GM18508 (cell line): ENCODE data around the gene ATXN7L1.

Experiments used
- ATAC-seq: cut with Tn5 transposase; IDR thresholded peaks from one replicate; pipeline ENCODE4 v1.9.1; 2021; ENCODE audit warnings: moderate number of reproducible peaks; ENCODE audit not compliant: insufficient read depth, unreplicated experiment

Gene ATXN7L1

DNA sequence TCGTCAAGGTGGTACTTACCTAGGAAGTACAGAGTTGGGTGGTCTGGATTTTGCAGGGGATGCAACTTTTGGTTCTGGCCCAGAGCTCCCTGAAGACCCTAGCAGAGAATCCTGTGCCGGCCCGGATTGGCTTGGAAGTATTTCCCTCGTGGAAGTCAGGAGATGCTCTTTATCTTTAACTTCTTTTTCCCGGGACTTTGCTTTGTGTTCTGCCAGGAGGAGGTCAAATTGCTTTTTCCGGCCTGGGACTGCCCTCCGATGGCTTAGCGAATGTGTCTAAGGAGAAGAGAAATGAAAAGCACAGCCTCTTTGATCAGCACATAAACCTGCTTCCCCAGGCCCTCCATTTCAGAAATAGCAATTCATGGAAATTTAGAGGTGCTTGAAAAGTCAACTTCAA is 238.1 kb downstream of the ATXN7L1 start:
- no peak for ATAC-seq

DNA sequence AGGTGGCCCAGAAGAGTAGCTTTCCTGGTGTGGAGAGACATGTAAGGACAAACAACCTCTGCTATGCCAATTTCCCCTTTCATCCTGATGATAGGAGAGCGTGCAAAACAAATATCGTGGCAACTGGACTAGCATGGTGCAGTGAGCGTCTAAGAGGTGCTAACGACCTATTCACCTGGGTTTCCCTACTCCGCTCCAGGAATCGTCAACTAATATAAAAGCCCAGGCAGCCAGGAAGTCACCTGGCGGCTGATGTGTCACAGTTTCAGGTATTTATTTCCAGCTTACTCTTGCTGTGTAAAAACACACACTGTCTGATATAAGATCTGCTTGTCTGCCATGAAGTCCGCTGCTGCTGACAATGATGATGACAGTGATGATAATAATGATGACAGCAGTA is 238.6 kb downstream of the ATXN7L1 start:
- ATAC-seq = no peak

DNA sequence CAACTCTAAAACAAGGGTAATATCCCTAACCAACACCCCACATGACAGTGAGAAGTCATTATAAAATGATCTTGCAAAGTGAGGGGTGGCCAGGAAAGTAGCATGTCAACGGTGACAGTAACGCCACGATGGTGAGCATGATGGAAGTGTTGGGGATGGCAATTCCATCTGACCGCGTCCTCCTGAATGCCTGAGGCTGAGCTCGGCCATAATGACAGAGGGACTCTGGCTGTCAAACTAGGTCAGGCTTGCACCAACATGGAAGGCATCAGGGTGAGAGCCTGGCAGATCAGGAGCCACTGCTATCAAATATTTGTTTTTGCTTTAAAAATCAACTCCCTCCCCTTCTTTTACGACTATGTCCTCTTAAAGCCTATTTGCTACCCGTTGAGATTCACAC is 239.4 kb downstream of the ATXN7L1 start:
- no peak for ATAC-seq

DNA sequence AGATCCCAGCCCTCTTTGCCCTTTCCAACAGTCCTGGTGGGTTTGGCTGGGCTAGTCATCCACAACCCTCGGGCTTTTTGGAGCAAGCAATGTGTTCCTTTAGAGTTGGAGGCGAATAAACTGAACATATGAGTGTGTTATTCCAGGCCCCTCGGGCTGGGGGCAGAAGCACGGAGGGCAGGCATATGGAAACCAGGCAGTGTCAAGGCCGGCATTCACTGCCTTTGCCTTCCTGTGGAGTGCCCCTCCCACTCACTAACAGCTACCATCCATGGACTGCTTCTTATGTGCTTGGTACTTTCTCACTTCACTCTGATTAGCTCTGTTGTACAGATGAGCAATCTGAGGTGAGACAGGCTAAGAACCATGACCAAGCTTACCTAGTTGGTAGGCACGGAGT is 241.2 kb downstream of the ATXN7L1 start:
- ATAC-seq = no peak

DNA sequence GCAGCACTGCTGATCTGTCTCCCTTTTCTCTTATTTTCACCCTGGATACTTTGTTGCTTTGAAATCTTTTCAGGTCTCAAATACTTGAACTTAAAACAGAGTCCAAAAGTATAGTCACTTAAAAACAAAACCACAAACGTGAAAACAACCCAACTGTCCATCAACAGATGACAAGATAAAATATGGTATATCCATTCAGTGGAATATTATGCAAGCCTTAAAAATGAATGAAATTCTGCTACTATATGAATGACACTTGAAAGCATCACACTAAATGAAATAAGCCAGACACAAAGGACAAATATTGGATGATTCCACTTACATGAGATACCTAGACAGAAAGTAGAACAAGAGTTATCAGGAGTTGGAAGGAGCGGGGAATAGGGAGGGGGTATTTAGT is 250.4 kb downstream of the ATXN7L1 start:
- no peak for ATAC-seq

DNA sequence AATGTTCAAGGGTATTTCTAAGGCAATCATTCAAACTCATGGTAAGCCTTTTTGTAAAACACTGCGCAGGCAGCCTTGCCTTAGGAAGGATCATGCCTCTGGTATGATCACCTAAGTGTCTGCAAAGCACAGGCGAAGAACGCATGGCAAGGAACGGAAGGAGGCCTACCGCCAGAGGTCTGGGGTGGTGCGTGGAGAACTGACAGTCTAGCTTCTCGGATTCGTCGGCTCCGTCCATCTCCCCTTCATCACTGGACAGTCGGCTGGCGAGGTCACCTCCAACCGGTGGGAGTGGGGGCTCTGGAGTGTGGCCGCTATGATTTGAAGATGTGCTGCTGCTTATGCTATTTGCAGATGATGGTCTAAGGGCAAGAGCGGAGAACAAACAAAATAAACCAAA is 252.5 kb downstream of the ATXN7L1 start:
- no peak for ATAC-seq

DNA sequence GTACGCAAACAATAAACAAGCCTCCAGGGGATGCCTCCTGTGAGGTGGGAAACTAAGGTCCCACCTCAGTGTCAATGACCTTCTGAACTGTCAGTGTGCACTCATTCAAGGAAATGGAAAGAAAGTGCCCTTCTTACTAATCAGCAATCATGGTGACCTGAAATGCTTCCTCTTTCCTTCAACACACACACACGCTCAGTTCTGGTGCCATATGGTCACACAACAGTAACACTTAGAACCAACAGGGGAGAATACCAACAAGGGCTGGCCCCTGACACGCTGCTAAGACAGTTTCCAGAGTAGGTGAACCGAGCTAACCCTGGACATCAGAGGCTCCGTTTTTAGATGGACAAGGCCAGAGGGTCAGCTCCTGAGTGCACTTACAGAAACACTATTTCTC is 253.0 kb downstream of the ATXN7L1 start:
- no peak for ATAC-seq

DNA sequence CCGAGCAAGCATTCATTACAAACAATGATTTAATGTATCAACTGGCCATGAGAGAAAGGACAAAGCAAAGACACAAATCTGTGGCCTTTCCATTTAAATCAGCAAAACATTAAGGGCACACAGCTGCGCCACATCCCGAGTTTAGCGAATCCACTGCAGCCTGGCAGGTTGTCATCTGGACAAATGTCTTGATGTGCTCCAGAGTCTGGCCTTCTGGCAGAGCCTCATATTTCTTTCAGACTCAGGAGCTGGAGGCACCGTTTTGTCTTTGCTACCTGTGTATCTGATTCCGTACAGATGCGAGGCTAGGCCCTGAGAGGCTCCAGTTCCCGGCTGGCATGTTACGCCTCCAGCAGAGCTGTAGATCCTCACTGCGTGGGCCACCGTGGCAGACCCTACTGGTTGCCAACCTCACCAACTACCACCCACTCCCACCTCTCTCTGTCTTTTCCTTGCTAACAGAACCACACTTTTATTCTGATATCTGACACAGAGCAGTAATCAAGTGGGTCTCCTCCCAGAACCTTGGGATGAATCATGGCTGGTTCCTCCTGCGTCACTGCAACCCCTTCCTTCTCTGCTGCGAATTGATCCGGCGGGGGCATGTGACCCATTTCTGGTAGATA is 254.2 kb downstream of the ATXN7L1 start:
- ATAC-seq = no peak

DNA sequence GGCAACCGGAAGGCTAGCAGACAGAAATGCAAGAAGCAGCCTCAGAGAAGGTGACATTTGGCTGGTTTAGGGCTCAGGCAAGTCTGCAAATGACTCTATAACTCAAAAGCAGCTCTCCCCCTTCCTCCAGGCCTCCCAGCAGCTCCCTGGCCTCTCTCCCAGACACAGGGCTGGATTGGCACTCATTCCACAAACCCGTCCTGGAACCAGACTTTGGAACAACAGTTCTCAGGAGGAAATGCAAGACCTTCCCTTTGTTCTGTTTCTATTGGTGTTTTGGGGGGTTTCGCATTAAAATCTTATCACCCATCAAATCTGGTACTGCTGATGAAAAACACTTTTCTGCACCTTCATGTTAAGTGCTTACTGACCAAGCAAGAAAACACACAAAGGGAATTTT is 254.8 kb downstream of the ATXN7L1 start:
- ATAC-seq = no peak

DNA sequence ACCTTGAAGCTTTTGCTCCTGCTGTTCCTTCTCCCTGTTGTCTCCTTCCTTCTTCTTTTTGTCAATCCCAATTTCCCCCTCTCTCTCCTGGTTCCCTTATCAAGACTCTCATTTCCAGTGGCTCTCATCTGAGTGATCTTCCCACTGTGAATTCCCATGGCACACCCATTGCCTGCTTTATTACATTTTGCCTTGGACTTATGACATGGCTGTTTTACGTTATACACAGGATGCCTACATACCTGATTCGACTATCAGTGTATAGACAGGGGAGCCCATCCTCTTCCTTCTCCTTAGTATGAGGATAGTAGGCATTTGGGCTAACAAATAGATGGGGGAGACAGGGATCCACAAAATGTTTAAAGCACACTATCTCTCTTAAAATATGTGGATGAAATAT is 255.2 kb downstream of the ATXN7L1 start:
- no peak for ATAC-seq

DNA sequence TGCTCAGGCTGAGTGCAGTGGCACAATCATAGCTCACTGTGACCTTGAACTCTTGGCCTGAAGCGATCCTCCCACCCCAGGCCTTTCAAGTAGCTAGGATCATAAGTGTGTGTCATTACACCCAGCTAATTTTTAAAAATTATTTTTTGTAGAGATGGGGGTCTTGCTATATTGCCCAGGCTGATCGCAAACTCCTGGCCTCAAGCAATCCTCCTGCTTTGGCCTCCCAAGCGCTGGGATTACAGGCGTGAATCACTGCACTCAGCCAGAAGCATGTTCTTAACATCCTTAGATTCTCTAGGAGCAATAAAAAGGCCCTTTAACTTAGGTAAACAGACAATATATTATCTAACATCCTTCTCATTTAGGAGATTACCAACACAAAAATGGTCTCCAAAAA is 256.8 kb downstream of the ATXN7L1 start:
- no peak for ATAC-seq

DNA sequence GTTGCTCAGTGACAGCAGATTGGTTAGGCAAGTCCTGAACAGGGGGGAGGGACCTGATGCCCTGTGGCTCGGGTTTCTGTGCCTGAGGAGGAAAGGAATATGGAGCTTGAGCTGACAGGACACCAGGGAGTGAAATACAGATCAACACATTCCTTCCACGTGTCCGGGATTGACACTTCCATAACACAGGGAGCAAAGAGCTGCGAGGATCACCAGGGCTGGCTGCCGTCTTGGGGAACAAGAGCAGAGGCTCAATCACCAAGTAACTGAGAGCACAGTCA is 258.4 kb downstream of the ATXN7L1 start:
- no peak for ATAC-seq

DNA sequence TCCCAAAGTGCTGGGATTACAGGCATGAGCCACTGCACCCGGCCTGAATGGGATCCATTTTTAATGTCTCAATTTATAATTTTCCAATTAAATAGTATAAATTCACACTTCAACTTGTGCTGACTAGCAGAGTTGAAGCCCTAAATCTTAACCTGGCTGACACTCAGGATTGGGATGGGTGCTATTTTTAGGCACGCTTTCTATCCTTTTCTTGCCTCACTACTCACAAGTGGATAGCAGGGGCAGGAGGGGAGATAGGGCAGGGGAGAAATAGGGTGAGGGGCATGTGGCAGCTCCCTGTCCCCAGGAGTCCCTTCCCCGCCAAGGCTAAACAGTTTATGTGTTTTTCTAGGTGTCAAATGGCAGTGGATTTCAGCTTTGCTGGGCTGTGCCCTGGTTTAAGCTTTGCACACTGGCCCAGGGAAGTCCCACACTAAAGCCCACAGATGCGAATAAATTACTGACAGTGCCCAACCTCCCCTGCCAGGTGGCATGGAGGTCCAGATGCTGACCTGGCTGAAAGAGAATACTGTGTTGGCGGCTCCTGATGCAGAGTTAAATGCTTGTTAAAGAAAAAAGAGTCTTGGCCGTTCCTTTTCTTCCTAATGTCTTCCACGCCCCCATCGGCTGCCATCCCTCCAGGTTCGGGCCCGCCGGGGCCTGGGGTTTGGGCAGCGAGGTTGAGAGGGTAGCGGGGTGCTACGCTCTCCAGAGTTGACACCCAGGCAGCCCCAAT is 259.0 kb downstream of the ATXN7L1 start:
- ATAC-seq = no peak

DNA sequence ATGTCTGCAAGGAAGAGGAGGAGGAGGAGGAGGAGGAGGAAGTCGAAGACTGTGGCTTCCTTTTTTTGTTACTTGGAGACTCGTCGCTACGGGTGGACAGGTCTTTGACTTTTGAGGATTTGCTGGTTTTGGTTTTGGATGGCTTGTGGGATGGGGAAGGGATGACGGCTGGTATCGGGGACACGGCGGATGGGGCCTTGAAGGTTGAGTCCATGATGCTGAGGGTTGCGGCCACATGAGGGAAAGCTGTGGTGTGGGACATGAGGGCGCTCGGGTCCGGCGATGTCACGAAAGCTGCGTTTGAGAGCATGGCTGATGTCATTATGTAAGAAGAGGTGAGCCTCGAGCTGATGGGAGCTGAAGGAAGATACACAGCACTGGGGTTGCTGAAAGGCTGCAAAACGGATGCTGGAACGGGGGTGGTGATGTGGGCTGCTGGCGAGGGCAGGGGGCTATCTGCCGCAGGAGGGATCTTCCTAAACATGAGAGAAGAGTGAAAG is 262.0 kb downstream of the ATXN7L1 start:
- ATAC-seq = no peak

DNA sequence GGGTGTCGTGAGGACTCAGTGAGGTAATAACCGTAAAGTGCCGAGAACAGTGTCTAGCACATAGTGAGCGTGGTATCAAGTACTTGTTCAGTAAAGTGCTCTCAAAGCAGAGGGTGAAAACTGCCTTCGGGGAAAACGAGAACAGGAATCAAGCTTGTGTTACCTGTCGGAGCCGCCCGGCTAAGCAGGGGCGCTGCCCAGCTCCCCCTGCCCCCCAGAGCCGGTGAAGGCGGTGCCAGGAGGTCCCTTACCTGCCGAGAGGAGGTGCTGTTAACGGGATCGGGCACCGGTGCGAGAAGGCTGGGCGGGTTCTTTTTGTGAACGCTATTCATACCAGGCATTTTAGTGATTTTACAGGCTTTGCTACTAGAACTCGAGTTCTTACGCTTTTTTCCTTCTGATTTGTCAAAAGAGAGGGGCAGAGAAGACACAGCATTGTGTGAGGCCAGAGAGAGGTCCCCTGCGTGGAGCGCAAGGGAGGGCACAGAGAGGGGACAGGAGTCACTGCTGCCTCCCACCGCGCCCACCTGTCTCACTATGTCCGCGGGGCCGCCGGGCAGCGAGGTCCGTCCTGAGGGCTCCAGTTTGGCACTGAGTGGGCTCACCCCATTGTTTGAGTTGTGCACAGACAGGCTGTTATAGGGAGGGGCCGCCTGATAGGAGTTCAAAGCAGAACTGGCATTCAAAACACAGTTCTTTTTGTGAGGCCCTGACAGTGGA is 262.6 kb downstream of the ATXN7L1 start:
- no peak for ATAC-seq

DNA sequence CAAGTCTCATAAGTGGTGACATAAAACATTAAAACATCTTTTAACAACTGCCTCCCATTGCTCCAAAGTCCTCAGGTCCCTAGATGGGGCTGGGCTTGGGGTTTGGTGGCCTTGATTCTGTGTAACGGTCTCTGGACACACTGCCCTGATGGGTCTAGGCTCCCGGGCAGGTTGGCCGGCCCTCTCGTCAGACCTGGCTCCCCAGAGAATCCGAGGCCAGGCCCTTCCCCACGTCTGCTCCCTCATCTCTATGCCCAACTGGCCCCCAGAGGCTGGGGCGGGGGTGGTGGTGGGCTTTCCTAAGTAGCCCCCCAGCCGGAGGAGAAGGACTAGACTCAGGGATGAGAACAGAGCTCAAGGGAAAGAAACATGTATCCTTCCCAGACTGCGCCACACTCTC is 263.6 kb downstream of the ATXN7L1 start:
- ATAC-seq = no peak

DNA sequence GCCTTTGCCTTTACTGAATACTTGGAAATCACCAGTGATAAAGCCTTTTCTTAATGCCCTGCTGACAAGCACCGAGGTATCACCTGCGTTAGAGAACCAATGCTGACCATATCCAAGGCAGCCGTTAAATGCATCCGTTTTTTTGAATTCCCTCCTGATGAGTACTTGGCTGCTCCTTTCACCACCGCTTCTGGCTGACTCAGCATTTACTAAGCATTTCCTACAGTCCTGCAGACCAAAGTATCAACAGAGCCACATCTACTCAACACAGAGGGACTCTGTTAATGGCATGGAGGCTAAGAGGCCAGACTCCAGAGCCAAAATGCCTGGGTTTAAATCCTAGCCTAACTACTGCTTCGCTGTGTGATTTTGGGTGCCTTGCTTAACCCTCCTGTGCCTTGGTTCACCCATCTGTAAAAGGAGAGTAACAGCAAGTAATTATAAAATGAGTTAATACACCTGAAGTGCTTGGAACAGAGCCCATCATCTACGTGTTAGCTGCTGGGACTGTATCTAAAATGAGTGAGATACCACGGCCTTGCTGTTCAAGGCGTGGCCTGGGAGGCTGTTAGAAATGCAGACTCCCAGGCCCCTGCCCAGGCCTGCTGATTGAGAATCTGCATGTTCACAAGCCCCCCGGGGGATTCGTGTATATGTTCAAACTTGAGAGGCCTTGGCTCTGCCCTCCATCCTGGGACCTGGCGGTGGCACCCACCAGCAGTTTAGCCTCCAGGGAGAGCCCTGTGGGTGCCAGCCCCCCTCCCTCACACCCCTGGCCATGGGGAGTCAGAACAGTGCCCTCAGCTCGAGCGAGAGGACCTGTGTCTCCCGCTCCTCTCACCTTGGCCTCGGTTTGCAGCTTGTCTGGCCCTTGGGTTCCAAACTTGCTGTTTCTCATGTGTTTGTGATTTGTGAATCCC is 264.3 kb downstream of the ATXN7L1 start:
- ATAC-seq = no peak

DNA sequence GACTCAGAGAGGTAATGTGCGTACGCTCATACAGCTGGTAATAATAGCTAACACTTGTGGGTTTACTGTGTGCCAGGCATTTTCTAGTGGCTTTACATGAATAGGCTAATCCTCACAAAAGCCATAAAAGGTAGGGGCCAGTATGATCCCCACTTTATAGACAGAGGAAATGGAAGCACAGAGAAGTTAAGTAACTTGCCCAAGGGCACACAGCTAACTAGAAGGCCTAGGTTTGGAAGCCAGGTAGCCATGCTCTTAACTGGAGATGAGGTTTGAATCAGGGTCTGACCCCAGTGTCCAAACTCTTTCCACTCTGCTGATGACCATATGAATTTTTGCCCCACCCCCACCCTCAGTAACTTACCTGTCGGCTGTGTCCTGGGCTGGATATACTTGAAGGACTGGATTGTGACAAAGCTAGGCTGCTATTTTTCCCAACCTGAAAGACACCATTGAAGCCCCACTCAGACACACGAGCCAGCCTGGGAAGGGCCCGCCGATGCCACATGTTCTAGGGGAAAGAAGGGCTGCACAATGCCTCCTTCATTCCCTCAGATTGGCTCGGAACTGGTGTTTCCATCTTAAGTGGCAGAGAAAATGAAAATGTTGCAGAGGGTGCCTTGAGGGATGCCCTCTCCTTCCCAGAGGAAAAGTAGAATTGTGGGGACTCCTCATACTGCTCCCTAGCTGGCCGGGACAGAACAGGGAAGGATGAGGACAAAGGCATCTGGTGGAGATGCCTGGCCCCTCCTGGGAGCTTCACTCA is 266.1 kb downstream of the ATXN7L1 start:
- no peak for ATAC-seq

DNA sequence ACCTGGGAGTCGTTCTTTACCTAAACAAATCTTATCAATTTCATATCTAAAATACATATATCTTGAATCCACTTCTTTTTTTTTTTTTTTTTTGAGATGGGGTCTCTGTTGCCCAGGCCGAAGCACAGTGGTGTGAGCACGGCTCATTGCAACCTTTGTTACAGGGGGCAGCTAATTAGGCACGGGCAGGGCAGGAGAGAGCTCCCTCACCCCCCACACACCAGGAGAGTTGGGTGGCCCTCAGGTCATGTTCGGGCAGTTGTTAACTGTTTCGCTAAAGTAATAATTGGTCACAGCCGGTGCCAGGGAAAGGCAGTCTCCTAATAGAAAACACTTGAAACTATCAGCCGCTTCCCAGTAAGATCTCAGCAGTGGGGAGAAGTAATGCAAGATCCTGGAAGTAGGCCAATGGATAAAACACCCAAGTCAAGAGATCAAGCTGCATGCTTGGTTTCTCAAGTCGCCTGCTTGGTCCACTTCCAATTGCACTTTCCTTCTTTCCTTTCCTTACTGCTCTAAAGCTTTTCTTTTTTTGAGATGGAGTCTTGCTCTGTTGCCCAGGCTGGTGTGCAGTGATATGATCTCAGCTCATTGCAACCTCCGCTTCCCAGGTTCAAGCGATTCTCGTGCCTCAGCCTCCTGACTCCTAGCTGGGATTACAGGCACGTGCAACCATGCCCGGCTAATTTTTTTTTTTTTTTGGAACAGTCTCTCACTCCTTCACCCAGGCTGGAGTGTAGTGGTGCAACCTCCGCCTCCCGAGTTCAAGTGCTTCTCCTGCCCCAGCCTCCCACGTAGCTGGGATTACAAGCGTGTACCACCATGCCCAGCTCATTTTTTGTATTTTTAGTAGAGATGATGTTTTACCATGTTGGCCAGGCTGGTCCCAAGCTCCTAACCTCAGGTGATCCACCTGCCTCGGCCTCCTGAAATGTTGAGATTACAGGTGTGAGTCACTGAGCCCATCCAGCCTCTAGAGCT is 273.8 kb downstream of the ATXN7L1 start:
- ATAC-seq = no peak
